Epithelial cell of prostate (primary cell): ENCODE results near the gene BATF2.
"Not testable (repeated sequence)": the region's sequence is repeated elsewhere in the genome, so short reads cannot be mapped to it uniquely, and the experiment has no call there.

Experiments
- DNase-seq: peaks from one replicate; pipeline ENCODE4 v3.0.0-alpha.2; 2011; ENCODE audit warnings: low read depth, low spot score
- H3K27ac ChIP-seq: fragments of 450-650 bp; 2 replicates; pipeline ENCODE4 v1.5.1; 2017; ENCODE audit warnings: mild to moderate bottlenecking

The BATF2 gene

DNA sequence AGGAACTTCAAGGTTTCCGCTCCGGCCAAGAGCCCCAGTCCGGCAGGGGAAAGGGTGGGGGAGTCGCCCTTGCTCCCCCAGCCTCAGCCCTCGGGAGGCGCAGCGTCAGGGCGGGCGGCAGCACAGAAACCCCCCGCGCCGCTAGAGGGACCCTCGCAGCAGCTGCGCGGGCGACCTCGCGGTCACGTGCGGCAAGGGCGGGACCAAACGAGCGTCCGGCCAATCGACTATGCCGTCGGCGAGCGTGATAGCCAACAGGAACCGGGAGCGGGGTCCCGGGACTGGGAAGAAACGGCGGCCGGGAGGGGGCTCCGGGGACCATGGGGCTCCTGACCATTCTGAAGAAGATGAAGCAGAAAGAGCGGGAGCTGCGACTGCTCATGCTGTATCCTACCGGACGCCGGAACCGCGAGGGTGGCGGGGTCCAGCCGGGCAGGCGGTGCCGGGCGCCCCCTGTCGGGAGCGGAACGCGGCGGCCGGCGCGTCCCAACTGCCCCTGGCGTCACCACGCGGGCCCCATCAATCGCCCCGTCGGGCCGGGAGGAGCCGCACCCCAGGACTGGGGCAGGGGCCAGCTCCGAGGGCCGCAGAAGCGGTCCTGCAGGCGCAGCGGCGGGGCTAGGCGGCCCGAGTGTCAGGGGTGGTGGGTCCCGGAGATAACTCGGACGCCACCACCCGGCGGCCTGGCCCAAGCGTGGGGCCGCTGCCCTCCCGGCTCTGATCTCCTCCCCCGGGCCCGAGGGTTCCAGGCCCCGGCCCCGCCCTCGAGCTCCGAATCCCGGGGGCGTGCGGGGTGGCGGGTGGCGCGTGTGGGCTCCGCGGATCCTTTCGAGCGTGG is 17.3 kb upstream of the BATF2 start, which contains the start of gene ARL2:
Gene ARL2, plus strand, starts transcription at position 273 of the 838 bp plus-strand sequence. Its CDS starts 48 bp downstream, at position 321.
- DNase-seq: no peak
- H3K27ac ChIP-seq: peak within 1 kb of the TSS; percentile 92

DNA sequence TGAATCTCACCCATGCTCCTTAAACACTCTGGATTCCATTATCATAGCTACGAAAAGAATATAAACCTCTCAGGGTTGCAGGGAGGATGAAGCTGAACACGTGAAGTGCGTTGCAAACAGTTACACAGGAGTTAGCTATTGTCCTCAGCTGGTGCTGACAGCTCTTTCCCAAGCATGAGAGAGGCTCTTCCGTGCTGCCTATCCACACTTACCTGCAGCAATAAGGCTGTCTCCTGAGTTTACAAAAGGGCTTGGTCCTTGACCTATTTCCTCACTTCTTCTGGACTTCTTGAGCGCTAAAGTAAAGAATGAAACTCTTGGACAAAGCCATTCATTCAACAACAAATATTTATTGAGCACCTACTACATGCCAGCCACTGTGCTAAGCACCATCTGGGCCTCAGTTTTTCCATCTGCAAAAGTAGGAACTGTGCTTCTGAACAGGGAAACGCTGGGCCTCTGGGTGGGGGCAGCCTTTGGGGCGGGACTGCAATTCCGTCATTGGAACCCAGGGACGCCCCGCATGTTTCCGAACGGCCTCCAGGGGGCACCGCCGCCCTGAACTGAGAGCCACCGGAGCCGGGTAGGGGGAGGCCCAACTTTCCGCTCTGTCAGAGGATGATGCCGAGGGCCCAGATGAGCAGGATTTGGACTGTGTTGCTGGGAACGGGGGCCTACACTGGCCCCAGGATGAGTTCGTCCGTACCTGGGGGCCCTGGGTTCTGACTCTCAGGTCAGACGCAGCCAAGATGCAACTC is 16.5 kb upstream of the BATF2 start:
- peak overlapping the region; percentile 92 for H3K27ac ChIP-seq
- peak; percentile 16 for DNase-seq

DNA sequence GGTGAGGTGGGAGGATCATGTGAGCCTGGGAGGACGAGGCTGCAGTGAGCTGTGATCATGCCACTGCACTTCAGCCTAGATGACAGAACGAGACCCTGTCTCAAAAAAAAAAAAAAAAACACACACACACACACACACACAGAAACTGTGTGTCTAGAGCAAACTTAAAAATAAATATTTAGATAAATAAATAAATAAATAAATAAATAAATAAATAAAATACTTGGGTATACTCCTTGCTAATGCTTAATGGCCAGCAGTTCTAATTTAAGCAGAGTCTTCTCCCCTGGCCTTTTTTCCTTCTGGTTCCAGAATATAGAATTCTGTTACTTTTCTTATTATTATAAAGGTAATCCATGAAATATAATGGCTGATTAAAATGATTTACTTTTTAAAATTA is 12.1 kb upstream of the BATF2 start:
- DNase-seq: no peak
- H3K27ac ChIP-seq: no peak overlapping the region

DNA sequence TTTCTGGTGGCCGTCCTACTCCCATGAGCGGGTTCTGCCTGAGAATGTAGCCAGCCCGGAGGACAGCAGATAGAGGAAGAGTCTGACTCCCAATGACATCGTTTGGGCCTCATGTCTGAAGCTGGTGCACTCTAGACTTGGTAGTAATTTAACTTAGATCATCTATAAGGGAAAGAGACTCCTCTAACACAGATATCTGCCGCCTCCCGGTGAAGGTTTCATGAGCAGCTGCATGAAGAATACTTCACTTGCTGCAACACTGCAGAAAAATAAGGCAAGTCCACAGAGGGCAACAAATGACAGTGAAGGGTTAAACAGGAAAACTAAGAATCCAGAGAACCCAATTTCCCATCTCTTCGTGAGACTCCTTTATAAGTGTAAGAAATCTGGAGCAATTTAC is 11.2 kb upstream of the BATF2 start:
- no peak for DNase-seq
- H3K27ac ChIP-seq: peak overlapping the region; percentile 99

DNA sequence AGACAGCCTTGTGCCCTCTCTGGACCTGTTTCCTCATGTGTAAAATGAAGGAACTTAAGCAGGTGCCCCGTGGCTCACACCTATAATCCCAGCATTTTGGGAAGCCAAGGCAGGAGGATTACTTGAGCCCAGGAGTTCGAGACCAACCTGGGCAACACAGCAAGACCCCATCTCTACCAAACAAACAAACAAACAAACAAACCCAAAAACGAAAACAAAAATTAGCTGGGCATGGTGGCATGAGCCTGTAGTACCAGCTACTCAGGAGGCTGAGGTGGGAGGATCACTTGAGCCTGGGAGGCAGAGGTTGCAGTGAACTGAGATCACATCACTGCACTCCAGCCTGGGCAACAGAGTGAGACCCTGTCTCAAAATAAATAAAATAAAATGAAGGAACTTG is 7.2 kb upstream of the BATF2 start:
- DNase-seq: not testable (repeated sequence)

DNA sequence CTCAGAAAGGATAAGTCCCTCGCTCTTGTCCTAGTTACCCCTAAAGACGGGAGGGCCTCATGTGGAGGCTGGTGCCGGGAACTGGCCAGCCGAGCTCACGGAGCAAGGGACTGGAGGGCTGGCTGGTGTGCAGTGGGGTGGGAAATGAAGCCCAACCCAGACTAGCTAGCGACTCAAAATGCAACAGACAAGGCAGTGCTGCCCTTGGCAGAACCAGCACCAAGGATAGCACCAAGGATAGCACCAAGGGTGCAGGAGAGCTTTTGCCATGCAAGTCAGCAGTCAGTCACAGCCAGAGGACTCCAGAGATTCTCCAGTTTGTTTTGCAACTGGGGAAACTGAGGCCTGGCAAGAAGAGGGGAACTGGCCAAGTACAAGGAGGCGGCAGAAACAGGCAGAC is 6.5 kb upstream of the BATF2 start:
- no peak for DNase-seq
- H3K27ac ChIP-seq: no peak overlapping the region

More for the DNA sequence above, 7.2 kb upstream of the BATF2 start:
- not testable (repeated sequence) for H3K27ac ChIP-seq

DNA sequence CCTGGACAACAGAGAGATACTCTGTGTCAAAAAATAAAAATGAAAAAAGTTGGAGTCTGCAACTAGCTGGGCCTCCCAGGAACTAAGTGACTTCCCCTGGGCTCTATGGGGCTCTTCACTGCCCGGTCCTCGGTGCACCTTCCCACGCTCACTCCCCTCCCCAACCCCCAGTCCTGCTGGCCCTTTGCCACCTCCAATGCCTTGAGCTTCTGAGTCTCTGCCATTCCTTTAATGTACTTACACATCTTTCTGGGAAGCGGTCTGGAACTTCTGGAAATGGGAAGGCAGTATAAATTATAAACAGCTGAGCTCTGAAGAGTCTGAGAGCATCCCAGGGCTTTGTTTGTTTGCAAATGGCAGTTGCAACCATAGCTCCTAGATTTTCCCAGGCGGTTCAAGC is 5.9 kb upstream of the BATF2 start:
- H3K27ac ChIP-seq: no peak overlapping the region
- no peak for DNase-seq

DNA sequence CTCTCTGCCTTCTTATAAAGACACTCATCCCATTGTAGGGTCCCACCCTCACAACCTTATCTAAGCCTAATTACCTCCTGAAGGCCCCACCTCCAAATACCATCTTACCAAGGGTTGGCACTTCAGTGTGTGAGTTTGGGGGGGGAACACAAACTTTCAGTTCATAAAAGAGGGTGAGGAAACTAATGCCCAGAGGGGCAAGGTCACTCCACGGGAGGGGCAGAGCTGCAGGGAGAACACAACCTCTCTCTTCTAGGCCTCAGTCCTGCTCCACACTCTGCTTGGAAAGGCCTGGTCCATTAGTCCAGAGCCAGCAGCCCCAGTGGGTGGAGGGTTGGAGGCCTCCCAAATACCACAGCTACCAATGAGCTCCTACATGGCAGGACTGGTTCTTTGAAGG is 2.7 kb upstream of the BATF2 start:
- no peak for DNase-seq
- no peak overlapping the region for H3K27ac ChIP-seq

DNA sequence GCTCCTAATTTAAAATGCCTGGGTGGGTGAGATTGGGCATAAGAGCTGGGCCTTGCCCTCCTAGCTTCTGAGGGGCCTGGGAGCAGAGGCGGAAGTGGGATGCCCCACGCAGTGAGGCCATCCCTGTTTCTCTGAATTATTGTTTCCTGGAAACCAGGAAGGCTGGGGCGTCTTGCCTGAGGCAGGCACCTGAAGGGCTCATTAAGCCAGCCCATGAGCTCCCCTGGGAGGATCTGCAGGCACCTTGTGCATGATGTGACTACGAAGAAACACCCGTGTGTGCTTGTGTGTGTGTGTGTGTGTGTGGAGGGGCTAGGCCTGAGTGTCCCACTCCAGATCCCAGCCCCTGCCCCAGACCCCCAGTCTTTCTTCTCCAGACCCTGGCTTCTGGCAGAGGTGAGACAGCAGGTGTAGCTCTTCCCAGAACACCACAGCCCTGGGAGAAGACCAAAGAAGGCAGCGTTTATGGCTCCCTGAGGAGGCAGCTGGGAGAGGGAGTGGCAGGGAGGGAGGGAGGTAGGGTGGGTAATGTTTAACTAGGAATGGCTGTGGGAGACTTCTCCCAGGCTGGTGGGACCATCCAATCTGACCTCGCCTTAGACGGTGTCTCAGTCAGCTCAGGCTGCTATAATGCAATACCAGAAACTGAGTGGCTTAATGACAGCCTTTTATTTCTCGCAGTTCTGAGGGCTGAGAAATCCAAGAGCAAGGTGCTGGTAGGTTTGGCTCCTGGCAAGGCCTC is 2.1 kb upstream of the BATF2 start:
- DNase-seq: no peak
- no peak overlapping the region for H3K27ac ChIP-seq

DNA sequence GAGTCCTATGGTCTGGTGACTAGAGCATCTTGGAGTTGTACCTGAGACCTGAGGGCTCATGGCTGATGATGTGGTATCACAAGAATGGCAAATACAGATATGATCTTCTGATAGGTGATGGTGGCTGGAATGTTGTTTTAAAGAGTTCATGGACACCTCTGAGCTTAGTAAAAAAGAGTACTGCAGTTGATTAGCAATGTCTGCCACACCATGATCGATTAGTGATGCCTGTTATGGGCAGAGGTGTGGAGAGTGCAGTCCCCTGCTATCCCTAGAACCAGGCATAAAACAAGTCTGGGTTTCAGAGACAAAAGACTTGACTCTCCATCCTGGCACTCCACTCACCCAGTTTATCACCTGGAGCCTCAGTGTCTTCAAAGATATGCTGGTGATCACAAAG is 1.4 kb upstream of the BATF2 start:
- no peak overlapping the region for H3K27ac ChIP-seq
- no peak for DNase-seq

DNA sequence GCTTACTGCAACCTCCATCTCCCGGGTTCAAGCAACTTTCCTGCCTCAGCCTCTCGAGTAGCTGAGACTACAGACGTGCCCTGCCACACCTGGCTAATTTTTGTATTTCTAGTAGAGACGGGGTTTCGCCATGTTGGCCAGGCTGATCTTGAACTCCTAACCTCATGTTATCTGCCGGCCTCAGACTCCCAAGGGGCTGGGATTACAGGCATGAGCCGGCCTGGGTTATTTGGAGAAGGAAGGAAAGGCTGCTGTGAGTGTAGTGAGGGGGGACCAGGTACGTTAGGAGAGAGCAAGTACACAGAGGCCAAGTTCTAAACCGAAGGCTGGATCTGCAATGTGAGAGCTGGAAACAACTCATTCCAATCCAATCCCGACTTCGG is 453 bp downstream of the BATF2 start:
- DNase-seq: no peak
- H3K27ac ChIP-seq: no peak overlapping the region

DNA sequence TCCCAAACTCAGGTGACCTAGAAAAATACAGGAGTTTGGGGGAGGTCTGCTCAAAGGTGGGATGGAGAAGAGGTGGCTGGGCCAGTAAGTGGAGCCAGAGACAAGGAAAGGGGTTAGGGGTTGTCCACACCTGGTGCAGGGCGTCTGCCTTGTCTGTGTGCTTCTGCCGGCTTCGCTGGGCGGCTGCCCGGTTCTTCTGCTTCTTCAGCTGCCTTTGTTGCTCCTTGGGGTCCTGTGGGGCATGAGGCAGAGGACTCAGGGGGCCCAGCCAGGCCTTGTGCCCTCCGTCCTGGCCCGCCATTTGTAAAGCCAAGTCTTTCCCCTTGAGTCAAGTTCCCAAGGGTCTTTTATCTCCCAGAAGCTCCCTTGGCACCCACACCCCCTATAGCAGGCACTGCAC is 2.5 kb downstream of the BATF2 start:
- no peak overlapping the region for H3K27ac ChIP-seq
- no peak for DNase-seq

DNA sequence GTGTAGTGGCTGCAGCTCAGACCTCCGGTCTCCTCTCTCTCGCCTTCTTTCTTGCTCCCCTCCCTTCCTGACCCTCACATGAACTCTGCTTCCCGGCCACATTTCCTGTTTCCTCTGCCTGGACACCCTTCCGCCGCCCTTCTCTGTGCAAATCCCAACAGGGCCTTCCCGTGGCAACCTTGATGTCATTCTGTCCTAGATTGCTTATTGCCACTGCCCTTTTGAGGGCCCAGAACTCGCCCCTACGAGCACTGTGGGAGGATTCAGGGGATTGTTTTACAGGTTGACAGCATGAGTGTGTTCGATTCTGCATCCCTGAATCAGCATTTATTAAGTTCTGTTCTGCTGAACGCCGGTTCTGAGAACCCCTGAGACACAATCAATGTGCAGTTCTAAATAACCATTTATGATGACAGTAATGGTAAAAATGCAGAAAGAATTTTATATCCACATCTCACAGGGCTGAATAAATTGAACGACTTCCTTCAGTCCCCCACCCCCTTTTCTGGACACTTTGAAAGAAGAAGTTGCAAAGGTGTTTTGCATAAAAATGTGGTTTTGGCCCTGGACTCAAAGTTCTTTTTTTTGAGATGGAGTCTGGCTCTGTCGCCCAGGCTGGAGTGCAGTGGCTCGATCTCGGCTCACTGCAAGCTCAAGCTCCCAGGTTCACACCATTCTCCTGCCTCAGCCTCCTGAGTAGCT is 6.4 kb downstream of the BATF2 start:
- no peak overlapping the region for H3K27ac ChIP-seq
- DNase-seq: no peak

DNA sequence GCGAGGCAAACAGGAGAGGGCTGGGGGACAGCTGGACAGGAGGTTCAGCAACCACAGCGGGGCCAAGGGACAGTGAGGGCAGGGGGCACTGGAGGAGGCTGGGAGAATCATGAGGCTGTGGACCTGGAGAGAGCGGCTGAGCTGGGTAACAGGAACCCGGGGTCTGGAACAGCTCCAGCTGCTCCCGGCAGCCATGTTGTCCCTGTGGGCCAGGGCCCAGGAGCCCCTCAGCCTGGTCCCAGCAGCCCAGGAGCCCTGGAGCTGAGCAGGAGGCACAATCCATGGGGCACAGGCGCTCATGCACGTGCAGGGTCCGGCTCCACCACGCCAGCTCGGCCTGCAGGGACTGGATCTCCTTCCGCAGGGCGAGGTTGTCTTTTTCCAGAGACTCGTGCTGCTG is 7.4 kb downstream of the BATF2 start:
- H3K27ac ChIP-seq: no peak overlapping the region
- no peak for DNase-seq

DNA sequence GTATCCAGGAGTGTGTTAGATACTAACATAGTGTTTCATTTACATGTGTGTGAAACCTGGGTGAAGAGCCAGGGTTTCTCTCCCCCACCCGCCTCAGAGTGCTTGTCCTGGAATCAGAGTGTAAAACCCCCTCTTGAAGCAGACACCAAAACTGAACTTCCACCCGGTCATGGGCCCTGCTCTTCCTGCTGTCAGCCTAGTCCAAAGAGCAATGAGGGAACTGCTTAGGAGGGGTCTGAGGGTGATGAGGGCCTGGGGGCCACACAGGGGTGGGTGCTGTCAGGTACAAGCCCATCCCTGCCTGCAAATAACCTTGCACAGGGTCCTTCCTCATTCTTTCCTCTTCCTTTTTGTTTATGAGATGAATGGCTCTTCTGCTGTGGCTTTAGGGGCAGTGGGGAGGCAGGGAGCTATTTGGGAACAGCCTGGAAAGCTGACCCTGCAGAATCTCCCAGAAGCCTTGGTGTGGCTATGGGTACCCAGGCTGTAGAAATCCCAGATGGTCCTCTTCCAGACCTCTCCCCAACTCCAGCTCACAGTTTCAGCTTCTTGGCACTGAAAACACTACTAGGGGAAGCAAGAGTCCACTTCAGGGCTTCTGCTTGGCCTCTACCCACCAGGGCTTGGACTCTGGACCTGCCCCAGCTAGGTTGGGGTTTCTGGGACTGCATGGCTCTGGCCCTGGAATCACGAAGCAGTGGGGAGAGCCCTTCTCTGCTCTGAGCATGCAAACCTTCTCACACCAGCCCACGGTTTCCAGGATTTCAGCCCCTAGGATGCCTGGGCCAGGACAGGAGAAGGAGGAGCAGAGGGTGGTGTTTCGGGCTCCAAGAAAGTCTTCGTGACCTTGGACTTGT is 8.5 kb downstream of the BATF2 start:
- no peak for DNase-seq
- H3K27ac ChIP-seq: no peak overlapping the region

DNA sequence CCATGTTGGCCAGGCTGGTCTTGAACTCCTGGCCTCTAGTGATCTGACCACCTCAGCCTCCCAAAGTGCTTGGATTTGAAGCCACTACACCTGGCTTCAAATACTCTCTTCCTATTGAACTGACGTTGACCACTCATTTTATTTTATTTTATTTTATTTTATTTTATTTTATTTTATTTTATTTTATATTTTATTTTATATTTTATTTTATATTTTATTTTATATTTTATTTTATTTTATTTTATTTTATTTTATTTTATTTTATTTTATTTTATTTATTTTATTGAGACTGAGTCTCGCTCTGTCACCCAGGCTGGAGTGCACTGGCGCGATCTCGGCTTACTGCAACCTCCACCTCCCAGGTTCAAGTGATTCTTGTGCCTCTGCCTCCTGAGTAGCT is 13.4 kb downstream of the BATF2 start:
- DNase-seq, H3K27ac ChIP-seq: not testable (repeated sequence)

DNA sequence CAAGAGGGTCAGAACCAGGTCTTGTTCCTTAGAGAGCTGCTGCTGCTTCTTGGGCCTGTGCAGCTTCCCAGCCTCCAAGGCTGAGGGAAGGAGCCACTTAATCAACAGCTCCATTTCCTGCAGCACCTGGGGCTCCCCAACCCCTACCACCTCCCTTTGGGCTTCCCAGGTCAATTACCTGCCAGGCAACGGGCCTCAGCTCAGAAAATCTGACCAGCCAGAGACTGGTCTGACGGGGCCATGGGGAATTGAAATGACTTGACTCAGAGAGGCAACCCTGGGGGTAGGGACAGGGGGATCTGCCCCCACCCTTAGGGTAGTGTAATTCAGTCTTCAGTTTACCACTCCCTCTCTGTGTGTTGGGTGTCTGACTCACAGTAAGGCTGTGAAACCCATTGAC is 20.1 kb downstream of the BATF2 start:
- no peak for DNase-seq
- no peak overlapping the region for H3K27ac ChIP-seq

DNA sequence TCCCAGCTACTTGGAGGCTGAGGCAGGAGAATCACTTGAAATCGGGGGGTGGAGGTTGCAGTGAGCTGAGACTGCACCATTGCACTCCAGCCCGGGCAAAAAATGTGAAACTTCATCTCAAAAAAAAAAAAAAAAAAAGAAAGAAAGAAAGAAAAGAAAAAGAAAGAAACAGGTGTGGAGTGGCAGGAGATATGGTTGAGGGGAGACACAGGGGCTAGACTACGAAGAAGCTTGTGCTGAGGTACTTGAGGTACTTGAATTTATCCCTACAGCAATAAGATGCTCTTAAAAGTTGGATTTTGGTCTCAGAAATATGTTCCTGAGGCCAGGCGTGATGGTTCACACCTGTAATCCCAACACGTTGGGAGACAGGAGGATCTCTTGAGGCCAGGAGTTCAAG is 22.6 kb downstream of the BATF2 start:
- no peak for DNase-seq
- H3K27ac ChIP-seq: no peak overlapping the region

DNA sequence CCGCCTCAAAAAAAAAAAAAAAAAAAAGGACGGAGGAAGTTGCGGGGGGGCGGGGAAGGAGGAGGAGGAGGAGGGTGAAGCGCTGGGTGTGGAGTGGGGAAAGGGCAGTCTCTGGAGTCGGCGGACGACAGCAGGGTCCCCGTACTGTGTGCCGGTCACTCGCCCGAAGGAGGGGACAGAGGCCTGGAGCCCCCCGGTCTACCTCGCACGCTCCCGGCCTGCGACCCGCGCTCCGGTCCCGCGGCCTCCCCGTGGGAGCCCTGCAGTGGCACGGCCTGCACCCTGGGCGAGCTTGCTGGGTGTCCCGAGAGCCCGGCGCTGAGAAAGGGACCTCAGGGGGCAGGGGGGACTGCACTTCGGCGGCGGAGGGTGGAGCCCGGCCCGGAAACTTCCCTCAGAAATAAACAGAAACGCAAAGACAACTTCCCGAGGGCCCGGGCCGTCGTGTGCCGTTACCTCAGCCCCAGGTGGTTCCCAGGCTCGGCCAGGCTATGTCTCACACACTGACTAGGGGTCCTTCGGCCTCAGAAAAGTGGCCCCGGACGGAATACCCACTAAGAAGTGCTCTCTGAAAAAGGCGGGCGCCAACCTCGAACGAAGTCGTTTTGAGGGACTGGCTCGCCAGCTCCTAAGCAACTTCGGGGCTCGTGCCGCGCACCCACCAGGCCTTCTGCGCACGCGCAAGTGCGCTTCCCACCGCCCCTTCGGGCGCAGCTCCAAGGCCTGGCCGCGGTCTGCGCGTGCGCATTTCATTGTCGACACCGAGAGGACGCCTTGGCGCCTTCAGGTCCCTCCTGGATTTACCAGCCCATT is 25.1 kb downstream of the BATF2 start, which contains the start of gene MAJIN:
Gene MAJIN, minus strand, starts transcription at position 688 of the 813 bp plus-strand sequence. CDS start 12,703 bp downstream, outside the sequence.
- DNase-seq: no peak
- H3K27ac ChIP-seq: peak within 1 kb of the TSS; percentile 98
